ENCODE results near the gene DYNC1H1. TPM values are rescaled to one million over a fixed set of nuclear protein-coding genes. Genes with fewer than 3 reads are reported as not detected.
"Not testable (repeated sequence)": the region's sequence is repeated elsewhere in the genome, so short reads cannot be mapped to it uniquely, and the experiment has no call there.

Gene DYNC1H1
- total RNA-seq, 1 donor from 2014 or later: 237 TPM

DNA sequence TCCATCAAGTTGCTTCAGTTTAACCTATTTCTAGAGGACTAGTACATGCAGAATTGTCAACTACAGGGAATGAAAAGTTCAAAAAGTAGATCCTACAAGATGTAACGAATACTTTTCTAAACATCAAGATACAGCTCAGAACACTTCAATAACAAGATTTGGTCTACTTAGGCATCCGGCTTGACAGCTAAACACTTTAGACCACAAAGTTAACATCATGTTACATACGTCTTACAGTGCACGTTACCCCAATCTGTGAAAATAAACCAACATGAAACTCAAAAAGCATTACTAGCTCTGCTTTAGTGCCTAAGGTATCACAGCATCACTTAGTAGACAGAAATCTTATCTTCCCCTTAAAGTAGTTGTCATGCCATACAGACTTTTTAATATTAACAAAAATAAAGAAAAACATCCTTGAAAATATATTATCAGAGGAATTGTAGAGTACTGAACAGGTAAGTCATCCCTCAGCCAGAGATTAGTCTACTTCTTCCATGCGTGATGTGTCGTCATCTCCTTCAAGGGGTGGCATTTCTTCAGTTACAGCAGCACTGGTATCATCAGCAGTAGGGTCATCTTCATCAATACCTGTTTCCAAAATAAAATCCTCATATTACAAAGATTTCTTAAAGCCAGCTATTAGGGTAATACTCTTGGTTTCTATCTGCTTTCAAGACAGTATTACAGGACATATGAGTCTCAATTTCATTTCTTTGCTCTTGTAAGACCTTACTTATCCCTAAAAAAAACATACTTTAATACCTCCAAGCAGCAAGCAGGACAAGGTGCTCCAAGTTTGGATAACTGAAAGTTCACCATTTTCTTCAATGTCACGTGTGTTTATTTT is 117.1 kb downstream of the DYNC1H1 start:
- Histone ChIP-seq H3K79me2 (ENCODE audit: low read depth) (peaks cover 50% of the 10 kb centered on the region), H3K36me3 (peaks cover 43% of the 10 kb centered on the region), H3K27me3 (no peaks in the 10 kb centered on the region), H3K9me3 (ENCODE audit: low read depth) (no peaks in the 10 kb centered on the region), H2AFZ (replicated peaks) (no peak overlapping the region), H3K27ac (peak overlapping the region; percentile 55), H3K4me2 (peak overlapping the region; percentile 21), H3K9ac (no peak overlapping the region), H4K20me1 (ENCODE audit: low read depth) (peaks cover 53% of the 10 kb centered on the region), H3K4me1 (peaks cover 34% of the 10 kb centered on the region), H3F3A (ENCODE audit: low read depth) (peaks cover 79% of the 10 kb centered on the region), H3K4me3 (no peak overlapping the region)
- Mint-ChIP-seq H3K27me3 (ENCODE audit: insufficient read depth, low read depth) (peaks cover 6% of the 10 kb centered on the region), H3K4me3 (no peak overlapping the region), H3K27ac (no peak overlapping the region), H3K36me3 (peaks cover 64% of the 10 kb centered on the region), H3K4me1 (peaks cover 43% of the 10 kb centered on the region), H3K9me3 (no peaks in the 10 kb centered on the region)
- no peak for DNase-seq (ENCODE audit: low spot score)
- TF ChIP-seq, protein P1, sequence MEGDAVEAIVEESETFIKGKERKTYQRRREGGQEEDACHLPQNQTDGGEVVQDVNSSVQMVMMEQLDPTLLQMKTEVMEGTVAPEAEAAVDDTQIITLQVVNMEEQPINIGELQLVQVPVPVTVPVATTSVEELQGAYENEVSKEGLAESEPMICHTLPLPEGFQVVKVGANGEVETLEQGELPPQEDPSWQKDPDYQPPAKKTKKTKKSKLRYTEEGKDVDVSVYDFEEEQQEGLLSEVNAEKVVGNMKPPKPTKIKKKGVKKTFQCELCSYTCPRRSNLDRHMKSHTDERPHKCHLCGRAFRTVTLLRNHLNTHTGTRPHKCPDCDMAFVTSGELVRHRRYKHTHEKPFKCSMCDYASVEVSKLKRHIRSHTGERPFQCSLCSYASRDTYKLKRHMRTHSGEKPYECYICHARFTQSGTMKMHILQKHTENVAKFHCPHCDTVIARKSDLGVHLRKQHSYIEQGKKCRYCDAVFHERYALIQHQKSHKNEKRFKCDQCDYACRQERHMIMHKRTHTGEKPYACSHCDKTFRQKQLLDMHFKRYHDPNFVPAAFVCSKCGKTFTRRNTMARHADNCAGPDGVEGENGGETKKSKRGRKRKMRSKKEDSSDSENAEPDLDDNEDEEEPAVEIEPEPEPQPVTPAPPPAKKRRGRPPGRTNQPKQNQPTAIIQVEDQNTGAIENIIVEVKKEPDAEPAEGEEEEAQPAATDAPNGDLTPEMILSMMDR (IDR thresholded peaks at IDR 0.05): no peak
- no peak for TF ChIP-seq EZH2 (IDR thresholded peaks at IDR 0.05)
- TF ChIP-seq EZH2phosphoT487 (IDR thresholded peaks at IDR 0.05): no peak

DNA sequence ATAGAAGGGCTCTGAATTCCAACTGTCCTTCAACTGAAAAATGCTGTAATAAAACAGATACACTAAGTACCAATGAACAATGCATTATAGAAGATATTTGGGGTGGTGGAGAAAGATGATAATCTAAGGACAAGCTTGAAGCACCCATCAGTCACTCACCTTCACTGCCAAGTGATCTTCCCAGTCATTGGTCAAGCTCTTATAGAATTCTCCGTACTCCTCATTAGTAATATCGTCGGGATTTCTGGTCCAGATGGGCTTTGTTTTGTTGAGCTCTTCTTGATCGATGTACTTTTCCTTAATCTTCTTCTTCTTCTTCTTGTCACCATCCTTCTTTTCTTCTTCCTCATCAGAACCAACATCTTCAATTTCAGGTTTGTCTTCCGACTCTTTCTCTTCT is 120.1 kb downstream of the DYNC1H1 start:
- not testable (repeated sequence) for H3K9me3 ChIP-seq (ENCODE audit: low read depth); H3K9ac ChIP-seq; H3K27ac ChIP-seq; H3K27me3 ChIP-seq; H3K27ac Mint-ChIP-seq; H2AFZ ChIP-seq (replicated peaks); H3K27me3 Mint-ChIP-seq (ENCODE audit: insufficient read depth, low read depth); H3K9me3 Mint-ChIP-seq; DNase-seq (ENCODE audit: low spot score)
- H3K4me1 ChIP-seq: peaks cover 45% of the 10 kb centered on the region
- peaks cover 42% of the 10 kb centered on the region for H3K36me3 ChIP-seq
- H3K36me3 Mint-ChIP-seq: peaks cover 56% of the 10 kb centered on the region
- peaks cover 53% of the 10 kb centered on the region for H4K20me1 ChIP-seq (ENCODE audit: low read depth)
- H3F3A ChIP-seq (ENCODE audit: low read depth): peaks cover 75% of the 10 kb centered on the region
- peak overlapping the region; percentile 97 for H3K4me2 ChIP-seq
- peaks cover 55% of the 10 kb centered on the region for H3K79me2 ChIP-seq (ENCODE audit: low read depth)
- H3K4me1 Mint-ChIP-seq: peaks cover 55% of the 10 kb centered on the region
- peak overlapping the region; percentile 75 for H3K4me3 ChIP-seq
- H3K4me3 Mint-ChIP-seq: peak overlapping the region; percentile 96

DNA sequence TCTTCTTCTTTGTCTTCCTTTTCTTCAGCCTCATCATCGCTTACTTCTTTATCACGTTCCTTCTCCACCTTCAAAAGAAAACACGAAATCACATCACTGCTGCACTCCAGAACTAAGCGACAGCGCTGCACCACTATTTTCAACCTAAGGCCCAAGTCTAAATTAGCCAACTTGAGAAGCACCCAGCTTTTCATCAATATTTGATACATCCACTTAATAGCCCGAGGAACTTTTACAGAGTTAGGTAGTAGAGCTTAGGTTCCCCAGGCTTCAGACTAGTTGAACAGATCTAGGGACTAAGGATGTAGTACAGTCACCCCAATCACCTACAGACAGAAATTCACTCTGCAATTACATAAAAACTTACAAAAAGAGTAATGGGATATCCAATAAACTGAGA is 120.6 kb downstream of the DYNC1H1 start:
- Histone ChIP-seq H2AFZ (replicated peaks) (no peak overlapping the region), H3F3A (ENCODE audit: low read depth) (peaks cover 72% of the 10 kb centered on the region), H3K79me2 (ENCODE audit: low read depth) (peaks cover 55% of the 10 kb centered on the region), H3K27ac (no peak overlapping the region), H3K27me3 (no peaks in the 10 kb centered on the region), H3K9me3 (ENCODE audit: low read depth) (no peaks in the 10 kb centered on the region), H3K4me3 (peak overlapping the region; percentile 75), H3K4me1 (peaks cover 45% of the 10 kb centered on the region), H3K4me2 (peak overlapping the region; percentile 97), H4K20me1 (ENCODE audit: low read depth) (peaks cover 53% of the 10 kb centered on the region), H3K36me3 (peaks cover 38% of the 10 kb centered on the region), H3K9ac (no peak overlapping the region)
- peak overlapping the region; percentile 96 for H3K4me3 Mint-ChIP-seq
- no peaks in the 10 kb centered on the region for H3K9me3 Mint-ChIP-seq
- no peak overlapping the region for H3K27ac Mint-ChIP-seq
- H3K27me3 Mint-ChIP-seq (ENCODE audit: insufficient read depth, low read depth): peaks cover 4% of the 10 kb centered on the region
- H3K4me1 Mint-ChIP-seq: peaks cover 55% of the 10 kb centered on the region
- TF ChIP-seq EZH2 (IDR thresholded peaks at IDR 0.05) (no peak), EZH2phosphoT487 (IDR thresholded peaks at IDR 0.05) (no peak)
- TF ChIP-seq, protein P1 (IDR thresholded peaks at IDR 0.05): no peak
- H3K36me3 Mint-ChIP-seq: peaks cover 53% of the 10 kb centered on the region
- DNase-seq (ENCODE audit: low spot score): no peak

DNA sequence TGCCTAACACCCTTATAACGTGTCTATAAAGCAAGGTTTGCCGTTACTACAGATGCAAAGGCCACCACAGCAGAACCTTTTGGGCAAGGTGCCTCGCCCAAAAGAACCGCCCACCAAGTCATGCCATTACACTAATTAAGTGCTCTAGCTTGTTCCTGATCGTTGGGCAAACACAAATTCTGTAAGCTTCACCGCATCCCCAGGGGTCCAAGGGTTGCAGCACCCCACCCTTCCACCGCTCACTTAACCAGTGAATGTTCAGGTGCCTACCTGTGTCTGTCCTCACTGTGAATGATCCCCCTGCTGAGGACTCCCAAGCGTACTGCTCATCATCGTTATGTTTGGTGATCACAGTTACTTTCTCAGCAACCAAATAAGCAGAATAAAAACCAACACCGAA is 121.1 kb downstream of the DYNC1H1 start:
- H3K36me3 ChIP-seq: peaks cover 34% of the 10 kb centered on the region
- H4K20me1 ChIP-seq (ENCODE audit: low read depth): peaks cover 53% of the 10 kb centered on the region
- H3K27ac ChIP-seq: no peak overlapping the region

More for the DNA sequence above, 121.1 kb downstream of the DYNC1H1 start:
- Histone ChIP-seq H3K9me3 (ENCODE audit: low read depth) (no peaks in the 10 kb centered on the region), H3K4me1 (peaks cover 45% of the 10 kb centered on the region), H3K4me3 (peak overlapping the region; percentile 75), H3K9ac (peak overlapping the region; percentile 83), H3F3A (ENCODE audit: low read depth) (peaks cover 67% of the 10 kb centered on the region), H3K4me2 (peak overlapping the region; percentile 97), H2AFZ (replicated peaks) (no peak overlapping the region), H3K79me2 (ENCODE audit: low read depth) (peaks cover 55% of the 10 kb centered on the region), H3K27me3 (no peaks in the 10 kb centered on the region)
- no peak for TF ChIP-seq EZH2 (IDR thresholded peaks at IDR 0.05)
- TF ChIP-seq EZH2phosphoT487 (IDR thresholded peaks at IDR 0.05): no peak
- TF ChIP-seq, protein P1 (IDR thresholded peaks at IDR 0.05): no peak
- H3K4me3 Mint-ChIP-seq: peak overlapping the region; percentile 96
- peaks cover 55% of the 10 kb centered on the region for H3K4me1 Mint-ChIP-seq
- peaks cover 6% of the 10 kb centered on the region for H3K27me3 Mint-ChIP-seq (ENCODE audit: insufficient read depth, low read depth)
- no peak for DNase-seq (ENCODE audit: low spot score)
- H3K9me3 Mint-ChIP-seq: no peaks in the 10 kb centered on the region
- peak overlapping the region; percentile 96 for H3K27ac Mint-ChIP-seq
- H3K36me3 Mint-ChIP-seq: peaks cover 48% of the 10 kb centered on the region
